Loucy (cell line): ENCODE data around the gene MYCBPAP.

Experiments used
- H2AFZ ChIP-seq: fragments of 200-600 bp; sonication (generic); 2 replicates; pipeline ENCODE4 v1.6.0; 2016; ENCODE audit warnings: antibody characterized with exemption, mild to moderate bottlenecking, low read length, moderate library complexity
- H3F3A ChIP-seq: fragments of 200-600 bp; 2 replicates; pipeline ENCODE4 v1.6.0; 2016; ENCODE audit warnings: antibody characterized with exemption, low read depth, mild to moderate bottlenecking
- H3K27me3 ChIP-seq: fragments of 200-600 bp; sonication (generic); 2 replicates; pipeline ENCODE4 v1.6.1; 2014; ENCODE audit warnings: low read length, mild to moderate bottlenecking; ENCODE audit not compliant: insufficient read depth, poor library complexity, severe bottlenecking
- H3K36me3 ChIP-seq: fragments of 200-600 bp; sonication (generic); 2 replicates; pipeline ENCODE4 v1.6.1; 2016; ENCODE audit warnings: low read length; ENCODE audit not compliant: insufficient read depth
- H3K4me1 ChIP-seq: fragments of 200-600 bp; sonication (generic); 2 replicates; pipeline ENCODE4 v1.5.1; 2014; ENCODE audit warnings: low read length, mild to moderate bottlenecking; ENCODE audit not compliant: insufficient read depth, poor library complexity, severe bottlenecking
- H3K4me2 ChIP-seq: fragments of 200-600 bp; sonication (generic); 2 replicates; pipeline ENCODE4 v1.6.0; 2014; ENCODE audit warnings: antibody characterized with exemption, low read length, low read depth, mild to moderate bottlenecking; ENCODE audit not compliant: poor library complexity, severe bottlenecking
- H3K4me3 ChIP-seq: fragments of 200-600 bp; sonication (generic); 2 replicates; pipeline ENCODE4 v1.5.1; 2014; ENCODE audit warnings: low read length, mild to moderate bottlenecking, mixed read lengths; ENCODE audit not compliant: poor library complexity, severe bottlenecking
- H3K79me2 ChIP-seq: fragments of 200-600 bp; sonication (generic); 2 replicates; pipeline ENCODE4 v1.6.1; 2014; ENCODE audit warnings: low read length; ENCODE audit not compliant: insufficient read depth
- H3K9ac ChIP-seq: fragments of 200-600 bp; sonication (generic); 2 replicates; pipeline ENCODE4 v1.6.0; 2014; ENCODE audit warnings: mild to moderate bottlenecking, low read depth, low read length, moderate library complexity; ENCODE audit not compliant: poor library complexity, severe bottlenecking
- H3K9me2 ChIP-seq: fragments of 200-600 bp; sonication (generic); replicated peaks from 2 replicates; pipeline ENCODE4 v1.6.1; 2016; ENCODE audit warnings: low read depth, low read length, mixed read lengths
- H3K9me3 ChIP-seq: fragments of 200-600 bp; sonication (generic); 2 replicates; pipeline ENCODE4 v1.6.1; 2014; ENCODE audit warnings: mild to moderate bottlenecking, antibody characterized with exemption, low read length, low read depth; ENCODE audit not compliant: insufficient read depth
- H4K20me1 ChIP-seq: fragments of 200-600 bp; sonication (generic); 2 replicates; pipeline ENCODE4 v1.6.0; 2014; ENCODE audit warnings: antibody characterized with exemption, low read length, mild to moderate bottlenecking; ENCODE audit not compliant: insufficient read depth, poor library complexity, severe bottlenecking
- EZH2phosphoT487 ChIP-seq: fragments of 200-600 bp; IDR thresholded peaks from 2 replicates; pipeline ENCODE4 v1.6.1; 2018; ENCODE audit warnings: antibody characterized with exemption, mild to moderate bottlenecking, moderate library complexity, borderline replicate concordance
- TF ChIP-seq, protein P1 (sequence below): fragments of 200-600 bp; sonication (generic); conservative IDR thresholded peaks from 2 replicates; pipeline ENCODE4 v1.5.1; 2014; ENCODE audit warnings: mild to moderate bottlenecking, antibody characterized with exemption, low read length

Gene MYCBPAP

DNA sequence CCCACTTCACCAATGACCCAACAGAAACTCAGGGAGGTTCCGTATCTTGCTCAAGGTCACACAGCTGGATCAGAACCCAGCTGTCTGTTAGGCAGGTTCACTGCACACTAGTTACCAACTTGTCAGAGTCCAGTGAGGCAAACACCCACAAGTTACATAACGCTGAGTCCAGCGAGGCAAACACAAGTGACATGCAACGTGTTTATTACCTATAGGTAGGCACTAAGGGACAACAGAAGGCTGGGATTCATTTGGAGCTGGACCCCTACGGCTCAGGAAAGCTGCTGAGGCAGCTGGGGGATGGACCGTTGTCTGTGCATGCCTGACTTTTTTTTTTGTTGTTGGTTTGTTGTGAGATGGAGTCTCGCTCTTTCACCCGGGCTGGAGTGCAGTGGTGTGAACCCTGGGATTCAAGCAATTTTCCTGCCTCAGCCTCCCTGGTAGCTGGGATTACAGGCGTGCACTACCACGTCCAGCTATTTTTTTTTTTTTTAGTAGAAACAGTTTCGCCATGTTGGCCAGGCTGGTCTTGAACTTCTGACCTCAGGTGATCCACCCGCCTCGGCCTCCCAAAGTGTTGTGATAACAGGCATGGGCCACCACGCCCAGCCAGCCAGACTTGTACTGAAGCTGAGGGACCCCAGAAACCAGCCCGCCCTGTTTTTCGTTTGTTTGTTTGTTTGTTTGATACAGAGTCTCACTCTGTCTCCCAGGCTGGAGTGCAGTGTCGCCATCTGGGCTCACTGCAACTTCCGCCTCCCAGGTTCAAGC, 31.5 kb upstream of the MYCBPAP start:
- H3K9me3 ChIP-seq: no peaks in the 10 kb centered on the region
- no peaks in the 10 kb centered on the region for H3K36me3 ChIP-seq
- peaks cover 4% of the 10 kb centered on the region for H3F3A ChIP-seq
- no peak overlapping the region for H3K4me2 ChIP-seq
- no peak overlapping the region for H3K4me3 ChIP-seq
- TF ChIP-seq, protein P1, sequence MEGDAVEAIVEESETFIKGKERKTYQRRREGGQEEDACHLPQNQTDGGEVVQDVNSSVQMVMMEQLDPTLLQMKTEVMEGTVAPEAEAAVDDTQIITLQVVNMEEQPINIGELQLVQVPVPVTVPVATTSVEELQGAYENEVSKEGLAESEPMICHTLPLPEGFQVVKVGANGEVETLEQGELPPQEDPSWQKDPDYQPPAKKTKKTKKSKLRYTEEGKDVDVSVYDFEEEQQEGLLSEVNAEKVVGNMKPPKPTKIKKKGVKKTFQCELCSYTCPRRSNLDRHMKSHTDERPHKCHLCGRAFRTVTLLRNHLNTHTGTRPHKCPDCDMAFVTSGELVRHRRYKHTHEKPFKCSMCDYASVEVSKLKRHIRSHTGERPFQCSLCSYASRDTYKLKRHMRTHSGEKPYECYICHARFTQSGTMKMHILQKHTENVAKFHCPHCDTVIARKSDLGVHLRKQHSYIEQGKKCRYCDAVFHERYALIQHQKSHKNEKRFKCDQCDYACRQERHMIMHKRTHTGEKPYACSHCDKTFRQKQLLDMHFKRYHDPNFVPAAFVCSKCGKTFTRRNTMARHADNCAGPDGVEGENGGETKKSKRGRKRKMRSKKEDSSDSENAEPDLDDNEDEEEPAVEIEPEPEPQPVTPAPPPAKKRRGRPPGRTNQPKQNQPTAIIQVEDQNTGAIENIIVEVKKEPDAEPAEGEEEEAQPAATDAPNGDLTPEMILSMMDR: no peak
- no peak for TF ChIP-seq EZH2phosphoT487
- no peak overlapping the region for H2AFZ ChIP-seq
- H3K9ac ChIP-seq: no peak overlapping the region
- peaks cover 17% of the 10 kb centered on the region for H3K4me1 ChIP-seq
- H3K27me3 ChIP-seq: no peaks in the 10 kb centered on the region
- peaks cover 14% of the 10 kb centered on the region; the same call in 1 of the 2 replicates for H3K79me2 ChIP-seq
- H4K20me1 ChIP-seq: peaks cover 6% of the 10 kb centered on the region
- H3K9me2 ChIP-seq: no peaks in the 10 kb centered on the region

DNA sequence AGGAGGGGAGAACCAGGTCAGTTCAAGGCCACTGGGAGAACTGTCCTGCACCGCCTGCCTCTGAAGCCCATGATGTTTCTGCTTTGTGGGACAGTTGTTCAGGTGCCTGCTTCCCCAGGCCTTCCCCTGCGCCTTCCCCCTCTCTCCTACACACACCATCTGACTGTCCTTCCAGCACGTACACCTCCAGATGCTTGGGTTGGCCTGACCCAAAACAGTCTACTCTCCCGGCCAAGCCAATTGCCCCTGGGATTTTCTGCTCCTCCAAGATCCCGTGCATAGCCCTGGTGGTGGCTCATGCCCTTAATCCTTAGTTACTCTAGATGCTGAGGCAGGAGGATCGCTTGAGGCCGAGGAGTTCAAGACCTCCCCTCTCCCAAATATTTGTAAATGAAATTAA, 30.3 kb upstream of the MYCBPAP start:
- H3K9me3 ChIP-seq: no peaks in the 10 kb centered on the region
- peak overlapping the region; percentile 92 for H3K9ac ChIP-seq
- H3K4me3 ChIP-seq: peak overlapping the region; percentile 97
- peak overlapping the region; percentile 97 for H3K4me2 ChIP-seq
- peaks cover 21% of the 10 kb centered on the region for H3K4me1 ChIP-seq
- peaks cover 19% of the 10 kb centered on the region; the same call in 1 of the 2 replicates for H3K79me2 ChIP-seq
- H4K20me1 ChIP-seq: peaks cover 6% of the 10 kb centered on the region
- H3K27me3 ChIP-seq: no peaks in the 10 kb centered on the region
- TF ChIP-seq EZH2phosphoT487: no peak
- TF ChIP-seq, protein P1: no peak
- H3K9me2 ChIP-seq: no peaks in the 10 kb centered on the region
- H3K36me3 ChIP-seq: no peaks in the 10 kb centered on the region
- peaks cover 4% of the 10 kb centered on the region for H3F3A ChIP-seq
- peak overlapping the region; percentile 99 for H2AFZ ChIP-seq

DNA sequence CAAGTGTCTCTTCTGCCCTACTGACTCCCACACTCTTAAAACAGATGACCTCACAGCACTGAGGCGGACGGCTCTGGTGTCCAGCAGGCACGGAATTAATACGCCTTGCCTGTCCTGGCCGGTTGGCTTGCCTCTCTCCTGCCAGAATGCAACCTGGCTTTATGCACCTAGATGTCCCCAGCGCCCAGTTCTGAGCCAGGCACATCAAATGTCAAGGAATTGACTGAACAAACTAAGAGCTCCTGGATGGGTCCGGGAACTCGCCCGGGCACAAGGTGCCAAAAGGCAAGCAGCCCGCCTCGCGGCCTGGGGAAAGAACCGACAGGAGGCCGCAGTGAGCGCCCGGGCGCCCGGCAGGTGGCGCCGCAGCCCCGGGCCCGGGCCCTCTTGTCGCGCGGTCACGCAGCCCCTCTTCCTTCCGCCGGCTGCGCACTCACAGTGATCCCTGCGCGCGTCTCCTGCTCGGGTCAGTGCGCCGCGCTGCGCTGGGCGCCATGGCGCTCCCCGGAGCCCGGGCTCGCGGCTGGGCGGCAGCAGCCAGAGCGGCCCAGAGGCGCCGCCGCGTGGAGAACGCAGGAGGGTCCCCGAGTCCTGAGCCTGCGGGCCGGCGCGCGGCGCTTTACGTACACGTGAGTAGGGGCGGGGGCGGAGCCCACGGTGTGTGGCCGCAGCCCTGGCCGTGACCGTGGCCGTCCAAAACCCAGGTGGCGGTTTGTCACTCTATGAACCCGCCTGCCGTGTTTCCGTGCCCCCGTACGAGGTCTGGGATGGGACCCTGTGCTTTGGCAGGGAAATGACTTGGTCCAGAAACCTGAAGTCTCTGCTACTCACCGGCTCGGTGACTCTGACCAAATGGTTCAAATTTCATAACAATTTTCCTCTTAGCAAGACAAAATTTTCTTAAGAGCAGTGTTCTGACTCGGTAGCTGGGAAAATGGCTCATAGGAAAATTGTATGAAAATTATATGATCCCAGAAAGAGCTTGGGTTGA, 29.6 kb upstream of the MYCBPAP start, which contains the start of gene RSAD1:
Gene RSAD1, plus strand, starts transcription at position 470 of the 991 bp plus-strand sequence. Its CDS starts 25 bp downstream, at position 495.
- peak within 1 kb of the TSS; percentile 92 for H3K9ac ChIP-seq
- H3K79me2 ChIP-seq: peaks cover 19% of the 10 kb centered on the region; the same call in 1 of the 2 replicates
- H3K9me3 ChIP-seq: no peaks in the 10 kb centered on the region
- H3F3A ChIP-seq: peaks cover 4% of the 10 kb centered on the region
- H3K36me3 ChIP-seq: peaks cover 6% of the 10 kb centered on the region; the same call in 1 of the 2 replicates
- no peaks in the 10 kb centered on the region for H3K9me2 ChIP-seq
- H3K27me3 ChIP-seq: no peaks in the 10 kb centered on the region
- peak within 1 kb of the TSS; percentile 99 for H2AFZ ChIP-seq
- peak within 1 kb of the TSS; percentile 97 for H3K4me2 ChIP-seq
- TF ChIP-seq, protein P1: peak; percentile 71
- TF ChIP-seq EZH2phosphoT487: no peak
- H3K4me1 ChIP-seq: peaks cover 21% of the 10 kb centered on the region
- peaks cover 6% of the 10 kb centered on the region for H4K20me1 ChIP-seq
- H3K4me3 ChIP-seq: peak within 1 kb of the TSS; percentile 97
